ENCODE results near the gene SHH. TPM values are rescaled to one million over a fixed set of nuclear protein-coding genes. Genes with fewer than 3 reads are reported as not detected.

The SHH gene
- total and polyA plus RNA-seq, 2 donors (not counting 3 experiments of a cell fraction or from before 2014, with no cell fraction given) = not detected

DNA sequence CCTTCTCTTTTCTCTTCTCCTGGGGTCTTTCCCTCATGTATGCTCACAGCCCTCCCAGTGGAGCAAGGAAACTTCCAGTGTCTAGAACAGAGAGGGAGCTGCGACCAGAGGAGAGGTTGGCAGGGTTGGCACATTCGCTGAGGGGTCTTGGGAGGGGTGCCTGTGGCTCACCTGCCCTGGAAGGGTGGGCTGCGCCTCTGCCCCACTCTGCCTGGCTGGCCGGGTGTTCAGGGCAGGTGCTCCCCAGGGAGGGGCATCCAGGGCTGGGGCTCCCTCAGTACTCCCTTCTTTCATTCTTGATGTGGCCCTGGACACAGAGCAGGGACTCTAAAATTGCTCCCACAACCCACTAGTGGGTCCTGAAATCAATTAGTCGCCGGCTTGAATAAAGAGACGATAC is 16.9 kb downstream of the SHH start:
- CTCF ChIA-PET = interaction anchor here (1.4 kb wide), 1 partner anchor 968 kb away, joined by 6 read pairs; no protein-coding TSS in a partner anchor

More for the DNA sequence above, 16.9 kb downstream of the SHH start:
- Histone ChIP-seq H3K4me1 (ENCODE audit: control insufficient read depth, extremely low read depth, insufficient read depth, low read length) (no peaks in the 10 kb centered on the region), H3K79me2 (ENCODE audit: control insufficient read depth, insufficient read depth, low read length) (no peaks in the 10 kb centered on the region), H3K27ac (ENCODE audit: insufficient read depth, low read depth, low read length) (no peak overlapping the region), H3K4me2 (ENCODE audit: insufficient read depth, low read length) (no peak overlapping the region), H3K9me1 (replicated peaks; ENCODE audit: control insufficient read depth, extremely low read depth, insufficient read depth, low read length) (no peaks in the 10 kb centered on the region), H3K9ac (replicated peaks; ENCODE audit: extremely low read depth, insufficient read depth, low read length) (no peak overlapping the region), H2AFZ (ENCODE audit: low read depth, low read length) (no peak overlapping the region), H3K9me3 (replicated peaks; ENCODE audit: control insufficient read depth, insufficient read depth, low read length) (no peaks in the 10 kb centered on the region), H3K4me3 (replicated peaks in 1 of 3; ENCODE audit: insufficient read depth in 1 of 3, low read depth in 1 of 3, low read length in 3 of 3) (no peak overlapping the region), H4K20me1 (replicated peaks; ENCODE audit: control insufficient read depth, extremely low read depth, insufficient read depth, low read length) (no peaks in the 10 kb centered on the region), H3K27me3 (ENCODE audit: control insufficient read depth in 2 of 2, insufficient read depth in 2 of 2, low read length in 2 of 2) (no peaks in the 10 kb centered on the region), H3K36me3 (ENCODE audit: control insufficient read depth in 2 of 2, extremely low read depth in 1 of 2, insufficient read depth in 2 of 2, low read length in 2 of 2) (no peaks in the 10 kb centered on the region)
- dilution Hi-C loops (cut with MboI; ENCODE audit: extremely low pct_ligation_motif_present, low sequenced_read_pairs) (no loop called here), intact Hi-C loops (cut with micrococcal nuclease) (loop anchor here (5.0 kb wide), 1 partner anchor 1477 kb away; no protein-coding TSS in a partner anchor)
- no TSS peak for BruUV-seq (replicated peaks)
- POLR2A ChIA-PET = no interaction called here
- FAIRE-seq (no peak), DNase-seq (ENCODE audit: low read depth, low spot score) (no peak)
- TF ChIP-seq, protein P1, sequence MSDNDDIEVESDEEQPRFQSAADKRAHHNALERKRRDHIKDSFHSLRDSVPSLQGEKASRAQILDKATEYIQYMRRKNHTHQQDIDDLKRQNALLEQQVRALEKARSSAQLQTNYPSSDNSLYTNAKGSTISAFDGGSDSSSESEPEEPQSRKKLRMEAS (IDR thresholded peaks at IDR 0.05; ENCODE audit: insufficient read depth, insufficient read length) = no peak
- TF ChIP-seq, protein P2, sequence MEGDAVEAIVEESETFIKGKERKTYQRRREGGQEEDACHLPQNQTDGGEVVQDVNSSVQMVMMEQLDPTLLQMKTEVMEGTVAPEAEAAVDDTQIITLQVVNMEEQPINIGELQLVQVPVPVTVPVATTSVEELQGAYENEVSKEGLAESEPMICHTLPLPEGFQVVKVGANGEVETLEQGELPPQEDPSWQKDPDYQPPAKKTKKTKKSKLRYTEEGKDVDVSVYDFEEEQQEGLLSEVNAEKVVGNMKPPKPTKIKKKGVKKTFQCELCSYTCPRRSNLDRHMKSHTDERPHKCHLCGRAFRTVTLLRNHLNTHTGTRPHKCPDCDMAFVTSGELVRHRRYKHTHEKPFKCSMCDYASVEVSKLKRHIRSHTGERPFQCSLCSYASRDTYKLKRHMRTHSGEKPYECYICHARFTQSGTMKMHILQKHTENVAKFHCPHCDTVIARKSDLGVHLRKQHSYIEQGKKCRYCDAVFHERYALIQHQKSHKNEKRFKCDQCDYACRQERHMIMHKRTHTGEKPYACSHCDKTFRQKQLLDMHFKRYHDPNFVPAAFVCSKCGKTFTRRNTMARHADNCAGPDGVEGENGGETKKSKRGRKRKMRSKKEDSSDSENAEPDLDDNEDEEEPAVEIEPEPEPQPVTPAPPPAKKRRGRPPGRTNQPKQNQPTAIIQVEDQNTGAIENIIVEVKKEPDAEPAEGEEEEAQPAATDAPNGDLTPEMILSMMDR (IDR thresholded peaks at IDR 0.05; ENCODE audit: extremely low read depth in 1 of 2, insufficient read depth in 1 of 2, low read depth in 1 of 2, low read length in 2 of 2) = no peak
- no peak for TF ChIP-seq FOS (IDR thresholded peaks at IDR 0.05; ENCODE audit: borderline replicate concordance, insufficient read depth, low read length)
- TF ChIP-seq GATA2 (IDR thresholded peaks at IDR 0.05; ENCODE audit: insufficient read depth, insufficient read length, low read depth, low read length) = no peak
- no peak for TF ChIP-seq EZH2 (IDR thresholded peaks at IDR 0.05; ENCODE audit: borderline replicate concordance, low read depth, low read length, severe bottlenecking)
- no peak for TF ChIP-seq POLR2A (IDR thresholded peaks at IDR 0.05; ENCODE audit: low read depth, low read length)
- TF ChIP-seq MYC (IDR thresholded peaks at IDR 0.05; ENCODE audit: low read depth, low read length) = no peak
- TF ChIP-seq POLR2AphosphoS5 (IDR thresholded peaks at IDR 0.05; ENCODE audit: insufficient read depth, low read depth, low read length) = no peak
- no peak for TF ChIP-seq JUN (IDR thresholded peaks at IDR 0.05; ENCODE audit: borderline replicate concordance, insufficient read depth, insufficient read length, low read depth)
